Small intestine (tissue), 7 donors: ENCODE results near the gene EDA. TPM values are rescaled to one million over a fixed set of nuclear protein-coding genes. Genes with fewer than 3 reads are reported as not detected.

Experiments used
- DNase-seq, 2 donors: peaks; one replicate each; pipeline versions ENCODE4 v3.0.0 to v3.0.0-alpha.2; 2013
- FAIRE-seq: peaks from 2 replicates; lab custom pipeline; 2012; peaks lifted over from hg19 to GRCh38; lab: Jason Lieb, UNC
- H3K27ac ChIP-seq, 3 donors: one replicate each; pipeline ENCODE4 v1.5.1; 2013; ENCODE audit warnings: low read length in 2 of 3, mild to moderate bottlenecking in 2 of 3, control low read depth in 1 of 3, inconsistent platforms in 1 of 3, low read depth in 1 of 3, moderate library complexity in 1 of 3
- H3K27me3 ChIP-seq, 3 donors: one replicate each; pipeline ENCODE4 v1.6.1; 2013; ENCODE audit warnings: low read length in 3 of 3, inconsistent platforms in 1 of 3; ENCODE audit not compliant: control insufficient read depth in 3 of 3, insufficient read depth in 3 of 3
- H3K36me3 ChIP-seq, 3 donors: one replicate each; pipeline ENCODE4 v1.6.1; 2013; ENCODE audit warnings: low read length in 3 of 3, inconsistent platforms in 1 of 3, low read depth in 1 of 3, mild to moderate bottlenecking in 1 of 3, moderate library complexity in 1 of 3; ENCODE audit not compliant: control insufficient read depth in 3 of 3, insufficient read depth in 2 of 3
- H3K4me1 ChIP-seq, 3 donors: one replicate each; pipeline ENCODE4 v1.6.1; 2013; ENCODE audit warnings: low read length in 2 of 3, inconsistent platforms in 1 of 3, low read depth in 1 of 3, mild to moderate bottlenecking in 1 of 3, moderate library complexity in 1 of 3; ENCODE audit not compliant: control insufficient read depth in 3 of 3, insufficient read depth in 2 of 3
- H3K4me3 ChIP-seq, 3 donors: one replicate each; pipeline ENCODE4 v1.5.1; 2013; ENCODE audit warnings: low read length in 3 of 3, control low read depth in 1 of 3, inconsistent platforms in 1 of 3, low read depth in 1 of 3, mild to moderate bottlenecking in 1 of 3, moderate library complexity in 1 of 3
- H3K9me3 ChIP-seq, 2 donors: one replicate each; pipeline ENCODE4 v1.6.1; 2013; ENCODE audit warnings: low read depth in 1 of 2, low read length in 1 of 2; ENCODE audit not compliant: control insufficient read depth in 2 of 2, insufficient read depth in 1 of 2
- WGBS, 3 donors: extraction: QIAGEN DNeasy Blood & Tissue Kit; methylation state at CpG; one replicate each; pipeline ENCODE4 v1.1.7; 2013; 5-methylcytosine and 5-hydroxymethylcytosine counted together
- polyA plus RNA-seq, 4 donors: library from polyadenylated mRNA; stranded (reverse) in 3 of 4; unstranded in 1 of 4; fragments of 200-250 nt in 3 of 4; fragments of 120-200 nt in 1 of 4; gene quantifications; one replicate each; pipeline versions ENCODE4 v1.2.1 to v1.2.3, GENCODE V29; 2013
- donor health status: healthy with polysubstance abuse.
- donor health status: control.
- donor health status: control.
- donor health status: Bipolar disorder and iron deficiency.
- donor health status: healthy.

EDA gene
- polyA plus RNA-seq, 4 donors, result 1.1 to 42.2 (median 1.4) TPM; not detected in 1

- Histone ChIP-seq H3K4me1 (no peaks in the 10 kb centered on the region), H3K27ac (no peak overlapping the region), H3K27me3 (no peaks in the 10 kb centered on the region), H3K9me3 (peaks cover 0 to 3% of the 10 kb centered on the region in 2 donors), H3K4me3 (no peak overlapping the region), H3K36me3 (no peaks in the 10 kb centered on the region)
- no peak for DNase-seq
- FAIRE-seq, result no peak
- WGBS, 3 donors, result 49 to 72% (median 64%) methylated on average over 3 of the region's 3 CpGs
Measured at GRCh38 chrX:70079870-70080269, 464.0 kb downstream of the EDA start.

GRCh38 chrX:70082723-70083122, 466.8 kb downstream of the EDA start:
- WGBS, 3 donors, result 50 to 80% (median 62%) methylated on average over 4 of the region's 4 CpGs
- no peak for FAIRE-seq
- Histone ChIP-seq H3K4me1 (peaks cover 0 to 3% (median 0%) of the 10 kb centered on the region in 3 donors), H3K27ac (no peak overlapping the region), H3K4me3 (no peak overlapping the region), H3K27me3 (no peaks in the 10 kb centered on the region), H3K9me3 (no peaks in the 10 kb centered on the region), H3K36me3 (no peaks in the 10 kb centered on the region)
- no peak for DNase-seq

- no peaks in the 10 kb centered on the region for H3K36me3 ChIP-seq
- H3K4me1 ChIP-seq, result peaks cover 0 to 8% (median 0%) of the 10 kb centered on the region in 3 donors
- H3K27ac ChIP-seq, result no peak overlapping the region
- no peak for FAIRE-seq
- WGBS, 3 donors, result 76 to 79% (median 77%) methylated on average over 5 of the region's 5 CpGs
- DNase-seq, result no peak
- H3K4me3 ChIP-seq, result no peak overlapping the region
- no peaks in the 10 kb centered on the region for H3K9me3 ChIP-seq
- no peaks in the 10 kb centered on the region for H3K27me3 ChIP-seq
Measured at GRCh38 chrX:70084592-70085240, 468.8 kb downstream of the EDA start.

GRCh38 chrX:70087857-70088630, 472.1 kb downstream of the EDA start:
- Histone ChIP-seq H3K4me1 (peaks cover 0 to 8% (median 0%) of the 10 kb centered on the region in 3 donors), H3K27me3 (no peaks in the 10 kb centered on the region), H3K4me3 (no peak overlapping the region), H3K9me3 (no peaks in the 10 kb centered on the region), H3K27ac (peak overlapping the region in 1 of 3 donors; percentile 24), H3K36me3 (no peaks in the 10 kb centered on the region)
- WGBS, 3 donors, result 40 to 57% (median 50%) methylated on average over 11 of the region's 11 CpGs
- FAIRE-seq (no peak), DNase-seq (peak; percentile 39 to 55)

GRCh38 chrX:70088751-70089150, 472.8 kb downstream of the EDA start:
- Histone ChIP-seq H3K27ac (no peak overlapping the region), H3K9me3 (no peaks in the 10 kb centered on the region), H3K27me3 (no peaks in the 10 kb centered on the region), H3K36me3 (no peaks in the 10 kb centered on the region), H3K4me1 (peaks cover 0 to 8% (median 0%) of the 10 kb centered on the region in 3 donors), H3K4me3 (no peak overlapping the region)
- DNase-seq (no peak), FAIRE-seq (no peak)

Other genes starting within 250 kb of the EDA start
- under 1 TPM in 3 of 4 donors, not detected in 1; 0.27 to 0.53 (median 0.48) TPM for gene NALF2, start 111.8 kb upstream of the EDA start, polyA plus RNA-seq